NCI-H1048 (cell line): Measurements from ENCODE around the gene TERT.
"Not testable (repeated sequence)": the region's sequence is repeated elsewhere in the genome, so short reads cannot be mapped to it uniquely, and the experiment has no call there.

Experiments
- DNase-seq: peaks from one replicate; lab custom pipeline; 2025; lab: John Stamatoyannopoulos, UW

The TERT gene

GRCh38 chr5:1294835-1295649 lies at the start of gene TERT:
TSS of gene TERT (minus strand) at chr5:1295068. CDS start at chr5:1294989, 79 bp downstream.
- no peak for DNase-seq

- no peak for DNase-seq
Observed at GRCh38 chr5:1343931-1344901, 49.3 kb upstream of the TERT start.

- no peak for DNase-seq
Observed at GRCh38 chr5:1343315-1343751, 48.5 kb upstream of the TERT start.

GRCh38 chr5:1342711-1343110 lies 47.8 kb upstream of the TERT start:
- not testable (repeated sequence) for DNase-seq

- DNase-seq, result no peak
Observed at GRCh38 chr5:1342268-1342667, 47.4 kb upstream of the TERT start.

- no peak for DNase-seq
Observed at GRCh38 chr5:1341863-1342262, 47.0 kb upstream of the TERT start.

GRCh38 chr5:1339818-1340210 lies 44.9 kb upstream of the TERT start:
- not testable (repeated sequence) for DNase-seq

GRCh38 chr5:1339139-1339817 lies 44.4 kb upstream of the TERT start:
- DNase-seq, result not testable (repeated sequence)

- no peak for DNase-seq
Observed at GRCh38 chr5:1338506-1339070, 43.7 kb upstream of the TERT start.

- no peak for DNase-seq
Observed at GRCh38 chr5:1338196-1338490, 43.3 kb upstream of the TERT start.

GRCh38 chr5:1337489-1338195 lies 42.8 kb upstream of the TERT start:
- no peak for DNase-seq

GRCh38 chr5:1336749-1337488 lies 42.1 kb upstream of the TERT start:
- DNase-seq, result no peak

- DNase-seq, result no peak
Observed at GRCh38 chr5:1336106-1336561, 41.3 kb upstream of the TERT start.

- DNase-seq, result no peak
Observed at GRCh38 chr5:1335540-1336095, 40.8 kb upstream of the TERT start.

GRCh38 chr5:1334831-1335539 lies 40.1 kb upstream of the TERT start:
- no peak for DNase-seq

- no peak for DNase-seq
Observed at GRCh38 chr5:1333986-1334385, 39.1 kb upstream of the TERT start.

- not testable (repeated sequence) for DNase-seq
Observed at GRCh38 chr5:1333286-1333685, 38.4 kb upstream of the TERT start.

GRCh38 chr5:1332461-1333001 lies 37.7 kb upstream of the TERT start:
- no peak for DNase-seq

- no peak for DNase-seq
Observed at GRCh38 chr5:1331861-1332405, 37.1 kb upstream of the TERT start.
